Measurements from ENCODE around the gene TMEM266.

TMEM266 gene

DNA sequence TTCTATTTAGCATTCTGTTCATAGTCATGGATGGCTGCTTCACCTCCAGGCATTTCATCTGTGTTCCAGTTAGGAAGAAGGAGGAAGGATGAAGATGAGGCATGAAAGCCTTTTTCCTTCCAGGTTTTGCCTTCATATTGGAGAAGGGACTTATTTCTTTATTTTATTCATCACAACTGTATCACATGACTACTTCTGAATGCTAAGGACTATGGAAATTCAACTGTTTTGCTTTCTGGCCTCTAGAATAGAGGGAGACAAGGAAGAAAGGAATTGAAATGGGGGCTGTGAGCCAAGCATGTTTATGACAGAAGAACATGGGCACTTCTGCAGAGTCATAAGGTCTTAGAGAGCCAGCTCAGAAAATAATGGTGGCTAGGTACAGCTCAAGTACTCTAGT, 10.4 kb downstream of the TMEM266 start:
- DNase-seq = no peak

DNA sequence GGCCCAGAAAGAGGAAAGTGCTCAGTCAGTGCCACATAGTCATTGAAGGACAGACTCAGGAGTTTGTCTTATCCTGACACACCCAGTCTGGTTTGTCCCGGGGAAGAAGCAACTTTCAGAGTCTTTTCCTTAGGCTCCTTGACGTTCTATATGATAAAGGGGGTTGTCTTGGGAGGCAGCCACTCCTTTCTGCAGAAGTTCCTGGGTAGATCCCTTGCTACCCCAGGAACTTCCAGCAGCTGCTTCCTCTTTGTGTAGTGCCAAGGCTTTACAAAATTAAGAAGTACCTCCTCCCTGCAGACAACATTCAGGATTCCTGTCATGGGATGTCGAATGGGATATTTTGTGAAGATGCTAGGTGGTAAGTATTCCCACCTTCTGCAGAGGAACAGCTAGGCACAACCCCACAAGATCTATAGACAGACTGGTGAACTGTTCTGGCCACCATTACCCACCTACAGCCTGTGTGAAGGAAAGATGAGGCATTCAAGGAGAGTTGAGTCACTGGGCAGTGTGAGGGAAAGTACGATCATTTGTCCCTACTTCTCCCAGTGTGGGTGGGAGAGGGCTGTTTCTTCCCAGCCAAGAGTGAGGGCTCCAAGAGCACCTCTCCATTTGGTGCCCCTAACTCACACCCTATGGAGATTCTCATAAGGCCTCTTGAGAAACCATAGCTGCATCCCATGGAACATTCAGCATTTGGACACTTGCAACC, 11.3 kb downstream of the TMEM266 start:
- DNase-seq = no peak

DNA sequence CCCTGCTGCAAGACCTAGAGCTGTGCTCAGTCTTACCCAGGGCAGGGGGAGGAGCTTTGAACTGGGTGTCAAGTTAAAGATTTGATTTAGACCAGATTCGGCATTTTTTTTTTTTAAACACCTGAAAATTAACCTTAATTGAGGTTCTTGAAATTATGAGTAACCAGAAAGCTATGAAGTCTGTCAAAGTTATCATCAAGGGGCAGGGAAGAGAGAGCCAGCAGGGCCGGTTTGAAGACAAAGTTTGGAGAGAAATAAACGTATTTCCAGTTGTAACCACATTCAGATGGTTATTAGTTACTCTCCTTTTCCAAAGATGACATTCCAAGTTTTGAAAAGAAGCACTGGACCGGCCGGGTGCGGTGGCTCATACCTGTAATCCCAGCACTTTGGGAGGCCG, 12.0 kb downstream of the TMEM266 start:
- DNase-seq = no peak

DNA sequence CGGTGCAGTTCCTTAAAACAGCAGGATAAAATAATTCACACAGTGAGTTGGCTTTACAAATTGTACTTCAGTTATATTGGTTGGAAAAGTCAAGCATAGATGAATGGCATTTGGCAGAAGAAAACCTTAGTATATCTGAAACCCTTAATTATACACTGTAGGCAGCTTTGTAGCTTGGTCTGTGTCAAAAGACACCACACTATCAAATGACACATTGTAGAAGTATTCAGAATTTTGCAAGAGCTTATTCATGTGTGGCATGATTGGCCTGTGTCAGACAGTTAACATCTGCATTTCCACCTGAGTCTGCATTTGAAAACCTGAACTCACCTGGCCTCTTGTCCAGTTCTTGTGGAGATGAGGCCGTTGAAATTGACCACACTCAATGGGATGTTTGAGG, 13.8 kb downstream of the TMEM266 start:
- DNase-seq = peak; percentile 10

DNA sequence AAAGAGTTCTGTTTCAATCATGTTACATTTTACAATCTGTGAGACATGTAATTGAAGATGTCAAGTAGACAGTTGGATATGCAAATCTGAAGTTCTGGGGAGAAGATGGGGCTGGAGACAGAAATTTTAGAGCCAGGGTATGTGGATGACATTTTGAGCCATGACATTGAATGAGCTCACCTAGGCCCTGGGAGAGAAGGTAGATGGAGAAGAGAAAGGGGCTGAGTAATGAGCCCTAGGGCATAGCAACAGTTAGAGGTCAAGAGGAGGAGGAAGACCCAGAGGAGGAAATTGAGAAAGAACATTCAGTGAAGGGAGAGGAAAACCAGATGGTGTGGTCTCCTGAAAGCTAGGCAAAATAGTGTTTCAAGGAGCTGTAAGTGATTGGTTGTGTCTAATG, 15.3 kb downstream of the TMEM266 start:
- no peak for DNase-seq

DNA sequence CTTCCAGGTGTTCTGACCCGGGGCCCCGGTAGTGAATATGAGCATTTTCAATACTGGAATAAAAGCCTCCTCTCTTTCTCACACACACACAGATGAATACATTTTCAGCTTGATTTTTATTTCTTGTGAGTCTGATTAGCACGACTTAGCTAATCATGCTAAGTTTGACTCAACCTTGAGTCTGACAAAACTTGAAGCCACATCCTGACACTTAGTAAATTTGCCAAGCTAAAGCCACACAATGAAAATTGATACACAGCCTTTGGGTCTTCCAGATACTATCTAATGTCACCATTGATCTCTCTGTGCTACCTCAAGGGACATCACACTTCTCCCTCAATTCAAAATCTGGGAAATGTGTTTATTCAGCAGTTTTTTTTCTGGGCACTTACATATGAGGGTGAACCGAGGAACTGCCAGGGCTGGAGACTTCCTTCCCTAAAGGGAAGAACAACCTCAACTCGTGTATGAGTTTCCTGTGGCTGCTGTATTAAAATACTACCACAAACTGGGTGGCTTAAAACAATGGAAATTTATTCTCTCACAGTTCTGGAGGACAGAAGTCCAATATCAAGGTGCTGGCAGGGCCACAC, 18.6 kb downstream of the TMEM266 start:
- no peak for DNase-seq

DNA sequence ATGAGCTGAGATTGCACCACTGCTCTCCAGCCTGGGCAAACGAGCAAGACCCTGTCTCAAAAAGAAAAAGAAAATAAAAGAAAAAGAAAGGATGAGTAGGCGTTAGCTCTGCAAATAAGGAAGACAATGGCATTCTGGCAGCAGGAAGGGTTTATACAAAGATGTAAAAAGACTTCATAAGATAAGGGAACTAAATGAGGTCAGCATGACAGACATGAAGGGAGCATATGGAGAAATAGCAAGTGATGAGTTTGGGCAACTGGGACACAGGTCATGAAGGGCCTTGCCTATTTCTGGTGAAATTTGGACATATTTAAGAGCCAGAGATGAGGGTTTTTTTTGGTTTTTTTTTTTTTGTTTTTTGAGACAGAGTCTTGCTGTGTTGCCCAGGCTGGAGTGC, 24.5 kb downstream of the TMEM266 start:
- DNase-seq = no peak

DNA sequence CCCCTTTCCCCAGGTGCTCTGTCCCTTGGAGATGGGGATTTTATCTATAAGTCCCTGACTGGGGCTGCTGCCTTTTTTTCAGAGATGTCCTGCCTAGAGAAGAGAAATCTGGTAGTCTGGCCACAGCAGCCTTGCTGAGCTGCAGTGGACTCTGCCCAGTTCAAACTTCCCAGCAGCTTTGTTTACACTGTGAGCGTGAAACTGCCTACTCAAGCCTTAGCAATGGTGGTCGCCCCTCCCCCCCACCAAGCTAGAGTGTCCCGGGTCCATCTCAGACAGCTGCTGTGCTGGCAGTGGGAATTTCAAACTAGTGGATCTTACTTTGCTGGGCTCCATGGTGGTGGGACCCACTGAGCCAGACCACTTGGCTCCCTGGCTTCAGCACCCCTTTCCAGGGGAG, 38.9 kb downstream of the TMEM266 start:
- DNase-seq = no peak

DNA sequence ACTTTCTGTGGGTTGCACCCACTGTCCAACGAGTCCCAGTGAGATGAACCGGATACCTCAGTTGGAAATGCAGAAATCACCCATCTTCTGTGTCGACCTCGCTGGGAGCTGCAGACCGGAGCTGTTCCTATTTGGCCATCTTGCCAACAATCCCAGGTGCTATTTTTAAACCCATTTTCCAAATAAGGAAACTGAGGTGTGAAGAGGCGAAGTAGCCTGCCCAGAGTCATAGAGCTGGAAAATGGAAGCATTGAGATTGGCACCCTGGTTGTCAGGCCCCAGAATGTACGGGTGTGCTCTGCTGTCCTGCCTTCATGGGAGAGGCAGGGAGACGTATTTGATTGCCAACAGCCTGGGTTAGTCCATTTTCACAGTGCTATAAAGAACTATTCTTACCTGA, 39.6 kb downstream of the TMEM266 start:
- DNase-seq = no peak

DNA sequence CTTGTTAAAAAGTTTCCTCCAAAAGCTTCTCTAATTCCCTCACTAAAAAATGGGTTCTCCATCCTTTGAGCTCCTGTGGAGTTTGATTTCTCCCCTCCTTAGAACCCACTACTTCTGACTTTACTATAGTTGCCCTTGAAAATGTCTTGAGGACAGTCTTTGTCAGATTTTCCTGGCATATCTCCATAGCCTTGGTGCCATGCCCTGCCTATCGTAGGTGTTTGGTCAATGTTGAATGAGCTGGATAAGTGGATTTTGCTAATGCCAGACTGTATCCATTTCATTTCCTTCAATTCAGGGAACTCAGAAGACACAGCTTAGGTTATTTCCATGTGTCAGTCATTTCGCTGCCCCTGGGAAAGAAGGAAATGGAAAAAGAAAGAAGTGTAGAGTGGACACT, 40.6 kb downstream of the TMEM266 start:
- no peak for DNase-seq

DNA sequence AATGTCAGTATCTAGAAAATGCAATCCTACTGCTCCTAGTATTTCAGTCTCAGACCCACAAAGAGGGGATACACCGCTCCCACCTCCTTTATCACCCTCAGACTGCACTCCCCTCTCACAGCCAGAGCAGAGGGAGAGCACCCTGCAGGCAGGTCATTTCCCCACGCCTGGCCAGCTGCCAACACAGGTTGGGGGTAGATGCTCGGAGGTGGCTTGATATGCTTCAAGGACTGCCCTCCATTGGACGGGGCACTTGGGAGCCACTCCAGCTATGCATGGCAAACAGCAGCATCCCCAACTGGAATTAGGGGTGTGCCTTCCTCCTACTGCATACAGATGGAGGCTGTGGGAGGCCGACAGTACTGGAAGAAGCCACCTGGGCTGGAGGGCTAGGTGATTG, 41.9 kb downstream of the TMEM266 start:
- no peak for DNase-seq

DNA sequence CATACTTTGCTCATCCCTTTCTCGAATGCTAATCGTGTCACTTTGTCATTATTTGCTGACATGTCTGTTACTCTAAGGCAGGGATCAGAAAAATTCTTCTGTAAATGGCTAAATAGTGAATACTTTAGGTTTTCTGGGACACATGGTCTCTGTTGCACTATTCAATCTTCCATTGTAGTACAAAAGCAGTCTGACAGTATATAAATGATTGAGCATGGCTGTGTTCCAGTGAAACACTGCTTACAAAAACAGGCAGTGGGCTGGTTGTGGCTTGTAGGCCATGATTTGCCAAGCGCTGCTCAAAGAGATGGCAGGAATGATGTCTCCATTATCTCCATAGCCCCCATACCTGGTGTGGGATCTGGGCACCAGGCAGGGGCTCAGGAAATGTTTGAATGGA, 45.6 kb downstream of the TMEM266 start:
- DNase-seq = no peak

DNA sequence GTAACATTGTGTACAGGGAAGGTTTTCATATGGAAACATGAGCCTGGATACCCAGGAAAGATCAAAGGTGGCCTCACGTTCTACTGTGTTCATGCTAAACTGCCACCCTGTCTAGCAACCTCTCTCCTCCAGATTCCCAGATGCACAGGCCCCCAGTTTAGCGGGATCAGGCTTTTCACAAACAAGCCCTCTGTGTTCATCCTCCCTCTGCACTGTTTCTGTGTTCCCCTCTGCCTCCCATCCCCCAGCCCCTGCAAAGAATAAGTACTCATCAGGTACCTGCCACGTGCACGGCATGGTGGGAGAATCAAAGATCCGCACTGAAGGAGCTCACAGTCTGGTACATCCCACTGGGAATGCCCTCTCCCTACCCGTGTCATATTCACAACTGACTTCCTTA, 46.1 kb downstream of the TMEM266 start:
- DNase-seq = no peak

DNA sequence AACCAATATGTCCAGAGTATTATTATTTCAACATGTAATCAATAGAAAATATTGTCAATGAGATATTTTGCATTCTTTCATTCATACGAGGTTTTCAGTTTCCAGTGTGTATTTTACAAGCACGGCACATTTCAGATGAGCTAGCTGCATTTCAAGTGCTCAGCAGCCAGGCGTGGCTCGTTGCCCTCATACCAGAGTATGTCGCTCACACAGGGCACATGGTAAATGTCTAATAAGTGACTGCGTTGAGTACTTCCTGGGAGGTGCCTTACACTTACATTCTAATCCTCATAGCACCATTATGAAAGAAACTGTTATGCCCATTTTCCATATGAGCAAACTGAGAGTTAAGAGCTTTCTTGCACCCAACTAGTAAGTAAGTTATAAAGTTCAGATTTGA, 47.4 kb downstream of the TMEM266 start:
- no peak for DNase-seq

DNA sequence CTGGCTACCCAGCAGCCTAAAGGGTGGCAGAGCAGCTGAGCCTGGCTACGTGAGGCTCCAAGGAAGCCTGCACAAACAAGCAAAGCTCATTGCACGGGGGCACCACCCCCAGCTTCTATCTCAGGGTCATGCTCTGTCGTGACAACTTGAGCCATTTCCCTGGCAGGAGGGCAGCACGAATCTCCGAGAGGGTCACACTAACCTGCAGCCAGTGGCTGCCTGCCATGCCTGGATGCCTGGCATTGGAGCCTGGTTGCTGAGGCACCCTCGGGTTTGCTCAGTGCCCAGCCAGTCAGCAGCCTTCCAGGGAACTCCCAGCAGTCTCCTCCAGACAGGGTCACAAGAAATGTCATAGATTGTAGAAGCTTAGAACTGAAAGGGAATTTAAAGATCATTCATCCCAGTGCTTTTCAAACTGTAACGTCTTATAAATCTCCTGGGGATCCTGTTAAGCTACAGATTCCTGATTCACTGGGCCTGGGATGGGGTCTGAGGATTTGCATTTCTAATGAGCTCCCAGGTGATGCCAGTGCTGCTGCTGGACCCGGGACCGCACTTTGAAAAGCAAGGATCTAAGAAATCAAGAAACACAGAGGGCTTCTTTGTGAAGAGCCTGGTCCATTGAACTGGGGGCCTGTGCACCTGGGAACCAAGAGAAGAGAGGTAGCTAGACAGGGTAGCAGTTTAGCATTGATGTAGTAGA, 48.4 kb downstream of the TMEM266 start:
- DNase-seq = no peak

DNA sequence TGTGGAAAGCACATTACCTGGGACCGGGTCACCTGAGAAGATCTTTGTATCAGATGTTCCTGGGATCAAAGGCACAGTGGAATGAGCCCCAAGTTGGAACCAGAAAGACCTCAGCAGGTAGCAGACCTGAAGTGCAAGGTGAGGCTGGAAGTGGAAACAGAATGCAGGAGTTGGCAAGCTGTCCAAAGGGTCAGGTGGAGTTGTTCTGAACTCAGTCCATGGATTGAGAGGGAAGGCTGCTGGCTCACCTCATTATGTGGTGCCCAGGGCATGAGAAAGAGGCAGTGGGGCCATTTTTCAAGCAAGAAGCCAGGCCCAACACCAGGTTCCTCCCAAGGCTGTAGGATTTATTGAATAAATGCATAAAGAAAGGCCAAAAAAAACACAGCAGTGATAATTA, 49.3 kb downstream of the TMEM266 start:
- no peak for DNase-seq

DNA sequence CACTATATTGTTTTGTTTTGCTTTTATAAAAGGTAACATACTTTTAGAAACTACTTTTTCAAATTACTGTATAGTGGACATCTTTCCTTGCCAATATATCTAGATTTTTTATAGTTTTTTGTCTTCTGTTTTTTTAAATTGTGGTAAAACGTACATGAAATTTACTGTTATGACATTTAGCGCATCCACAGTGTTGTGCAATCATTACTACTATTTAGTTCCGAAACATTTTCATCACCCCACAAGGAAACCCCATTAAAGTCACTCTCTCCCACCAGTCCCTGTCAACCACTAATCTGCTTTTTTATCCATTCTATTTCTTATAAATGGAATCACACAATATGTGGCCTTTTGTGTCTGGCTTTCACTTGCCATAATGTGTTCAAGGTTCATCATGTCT, 54.8 kb downstream of the TMEM266 start:
- no peak for DNase-seq

DNA sequence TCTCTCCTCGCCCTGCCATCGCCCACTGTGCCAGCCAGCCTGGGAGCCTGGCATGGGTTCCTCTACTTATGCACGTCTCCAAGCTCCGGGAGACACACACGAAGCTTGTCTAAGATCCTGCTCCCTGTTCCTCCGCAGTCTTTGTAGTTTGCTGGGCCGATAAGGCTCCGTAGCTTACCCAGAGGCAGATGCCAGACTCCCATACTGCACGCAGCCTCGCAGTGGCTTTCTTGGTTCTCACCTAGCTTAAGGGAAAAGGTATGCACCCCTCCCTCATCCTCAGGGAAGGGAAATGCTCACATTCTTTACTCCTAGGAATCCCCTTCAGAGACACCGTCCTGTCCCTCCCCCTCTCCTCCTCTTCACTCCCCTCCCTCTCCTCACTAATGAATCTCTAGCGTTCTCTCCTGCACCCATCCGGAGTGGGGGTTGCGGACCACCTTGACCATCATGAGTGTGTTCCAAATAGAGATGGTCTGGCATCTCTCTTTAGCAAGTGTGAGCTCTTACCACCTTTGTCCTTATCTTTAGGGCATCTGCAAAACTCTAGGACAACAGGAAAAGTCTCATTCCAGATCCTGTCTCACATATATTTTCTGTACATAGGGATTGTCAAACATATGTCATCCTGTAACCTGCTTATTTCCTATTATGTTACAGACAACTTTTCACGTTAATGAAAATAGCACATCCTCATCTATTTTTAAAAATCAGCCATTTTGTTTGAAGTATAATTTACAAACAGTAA, 56.5 kb downstream of the TMEM266 start:
- no peak for DNase-seq

DNA sequence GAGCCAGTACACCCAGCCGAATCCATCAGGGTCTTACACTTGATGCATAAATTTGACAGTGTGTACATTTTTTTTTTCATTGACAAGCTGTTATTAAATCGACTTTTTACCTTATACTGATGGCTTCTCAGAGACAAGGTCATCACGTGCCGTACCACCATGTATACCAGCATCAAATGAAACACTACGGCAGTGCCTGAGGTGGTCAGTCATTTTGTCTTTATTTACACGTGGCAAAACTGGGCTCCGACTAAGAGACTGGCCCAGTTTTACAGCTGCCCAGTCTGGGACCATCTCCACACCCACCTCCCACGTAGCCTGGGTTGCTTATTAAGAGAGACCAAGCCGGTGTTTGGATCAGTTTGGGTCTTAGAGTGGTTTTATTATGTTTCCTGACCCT, 57.4 kb downstream of the TMEM266 start:
- no peak for DNase-seq

DNA sequence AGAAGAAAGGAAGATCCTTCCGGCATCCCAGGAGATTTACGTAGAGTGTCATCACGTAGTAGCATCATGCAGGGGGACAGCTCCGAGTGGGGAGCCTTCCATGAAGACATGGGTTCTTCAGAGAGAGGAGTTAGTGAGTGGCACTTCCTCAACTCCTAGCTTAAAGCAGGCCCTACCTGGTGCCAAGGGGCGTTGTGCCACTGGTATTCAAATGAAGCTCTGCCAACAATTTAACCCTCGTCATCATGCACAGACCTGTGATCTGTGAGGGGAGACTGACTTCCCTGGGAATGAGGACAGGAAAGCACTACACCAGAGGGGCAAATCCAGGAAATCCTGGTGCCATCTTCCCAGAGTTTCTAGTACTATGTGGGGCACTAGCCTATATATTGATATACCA, 59.0 kb downstream of the TMEM266 start:
- DNase-seq = no peak

DNA sequence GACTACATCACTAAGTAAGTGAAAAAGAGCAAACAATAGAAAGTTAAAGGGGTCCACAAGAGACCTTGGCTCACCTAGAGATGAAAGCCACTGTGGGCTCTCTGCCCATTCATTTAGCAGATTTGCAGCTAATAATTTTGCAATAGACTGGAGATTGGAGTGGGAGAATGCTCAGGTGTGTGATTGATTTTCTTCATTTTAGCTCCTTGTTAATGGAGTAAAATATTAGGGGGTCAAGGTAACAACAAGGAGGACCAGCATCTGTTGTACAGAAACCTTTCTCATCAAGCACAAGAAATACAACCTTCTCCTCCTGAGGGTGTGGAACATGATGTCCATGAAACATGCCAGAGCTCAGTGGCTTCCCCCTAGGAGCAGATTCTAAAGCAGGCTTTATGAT, 63.2 kb downstream of the TMEM266 start:
- no peak for DNase-seq

DNA sequence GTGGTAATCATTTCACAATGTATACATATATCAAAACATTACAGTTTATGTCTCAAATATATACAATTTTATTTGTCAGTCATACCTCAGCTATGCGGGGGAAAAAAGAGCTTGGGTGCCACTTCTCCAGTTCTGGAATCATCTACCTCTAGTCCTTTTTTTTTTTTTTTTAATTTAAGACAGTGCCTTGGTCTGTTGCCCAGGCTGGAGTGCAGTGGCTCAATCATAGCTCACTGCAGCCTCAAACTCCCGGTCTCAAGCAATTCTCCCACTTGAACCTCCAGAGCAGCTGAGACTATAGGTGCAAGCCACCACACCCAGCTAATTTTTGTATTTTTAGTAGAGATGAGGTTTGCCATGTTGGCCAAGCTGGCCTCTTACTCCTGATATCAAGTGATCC, 67.4 kb downstream of the TMEM266 start:
- DNase-seq = no peak

DNA sequence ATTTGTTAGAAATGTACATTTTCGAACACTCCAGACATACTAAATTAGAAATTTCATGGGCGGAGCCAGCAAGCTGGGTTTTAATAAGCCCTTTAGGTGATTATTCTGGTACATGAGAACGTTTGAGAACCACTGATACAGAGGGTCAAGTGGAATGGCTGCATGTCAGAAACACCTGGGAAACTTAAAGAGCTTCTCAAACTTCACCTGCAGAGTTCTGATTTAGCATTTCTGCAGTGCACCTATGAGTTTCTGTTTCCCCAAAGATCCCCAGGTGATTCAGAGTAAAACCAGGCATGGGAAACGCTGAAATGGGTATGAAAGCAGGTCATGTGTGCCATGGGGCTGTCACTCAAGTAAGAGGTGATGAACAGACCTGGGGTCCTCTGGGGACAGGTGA, 68.1 kb downstream of the TMEM266 start:
- no peak for DNase-seq

DNA sequence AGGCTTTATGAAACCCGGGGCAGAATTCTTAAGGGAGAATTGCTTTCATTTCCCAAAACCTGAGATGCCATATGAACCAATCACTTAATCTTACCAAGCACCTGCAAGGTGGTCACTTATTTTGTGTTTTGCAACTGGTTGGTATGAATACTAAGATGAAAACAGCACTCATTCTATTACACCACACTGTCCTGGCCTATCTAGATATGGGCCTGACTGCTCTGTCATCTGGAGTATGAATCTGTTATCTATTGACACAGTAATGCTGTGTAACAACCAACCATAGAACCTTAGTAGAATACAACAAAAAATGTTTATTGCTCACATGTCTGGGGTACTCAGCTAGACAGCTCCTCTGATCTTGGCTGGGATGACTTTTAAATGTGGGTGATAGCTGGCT, 74.8 kb downstream of the TMEM266 start:
- no peak for DNase-seq

All from NCI-H2107 (cell line).